Measurements from ENCODE around the gene TSG101. TPM values are rescaled to one million over a fixed set of nuclear protein-coding genes. Genes with fewer than 3 reads are reported as not detected.

Gene TSG101
- total and polyA plus RNA-seq, 10 of the 15 experiments (the other 5 are each of a cell fraction or from before 2014, with no cell fraction given): 22.3 to 147 (median 84.9) TPM

DNA sequence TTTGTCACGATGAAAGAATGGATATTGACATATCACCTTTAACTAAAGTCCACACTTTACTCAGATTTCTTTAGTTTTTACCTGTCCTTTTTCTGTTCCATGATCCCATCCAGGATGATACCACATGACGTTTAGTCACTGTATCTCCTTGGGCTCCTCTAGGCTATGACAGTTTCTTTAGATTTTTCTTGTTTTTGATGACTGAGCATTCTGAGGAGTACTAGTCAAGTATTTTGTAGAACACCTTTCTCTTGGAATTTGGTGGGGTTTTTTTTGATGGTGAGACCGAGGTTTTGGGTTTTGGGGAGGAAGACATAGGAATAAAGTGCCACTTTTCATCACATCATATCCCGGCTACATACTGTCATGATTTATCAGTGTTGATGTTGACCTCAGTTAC is 67.1 kb downstream of the TSG101 start:
- CTCF ChIA-PET: no interaction called here
- Histone ChIP-seq H3K4me2 (ENCODE audit: control insufficient read depth, insufficient read depth) (no peak overlapping the region), H3K27me3 (replicated peaks in 1 of 2; ENCODE audit: control insufficient read depth in 2 of 2, insufficient read depth in 2 of 2, low read length in 1 of 2) (no peaks in the 10 kb centered on the region), H3K9me3 (replicated peaks; ENCODE audit: control insufficient read depth, insufficient read depth, low read length) (no peaks in the 10 kb centered on the region), H3K4me1 (ENCODE audit: control insufficient read depth, insufficient read depth, low read length) (peaks cover 3% of the 10 kb centered on the region; the same call in 1 of the 2 replicates), H3K4me3 (no peak overlapping the region), H3K27ac (ENCODE audit: control insufficient read depth, insufficient read depth) (no peak overlapping the region), H2AFZ (ENCODE audit: control insufficient read depth, low read depth, low read length) (no peak overlapping the region), H4K20me1 (ENCODE audit: control insufficient read depth, insufficient read depth) (no peaks in the 10 kb centered on the region), H3K9ac (ENCODE audit: control insufficient read depth, insufficient read depth, low read length) (no peak overlapping the region), H3K79me2 (ENCODE audit: control insufficient read depth, insufficient read depth, low read length) (no peaks in the 10 kb centered on the region), H3K36me3 (ENCODE audit: control insufficient read depth in 2 of 2, insufficient read depth in 2 of 2, low read length in 1 of 2) (no peaks in the 10 kb centered on the region)
- intact Hi-C loops (cut with micrococcal nuclease; ENCODE audit: unreplicated experiment) (no loop called here), in situ Hi-C loops (cut with MboI) (no loop called here)
- FAIRE-seq (no peak), ATAC-seq (no peak), DNase-seq (ENCODE audit: low read depth, low spot score) (no peak)
- RAD21 ChIA-PET (ENCODE audit: unreplicated experiment): no interaction called here
- SMC1A ChIA-PET (ENCODE audit: uncharacterized antibody, unreplicated experiment): no interaction called here
- 86% methylated on average over 4 of the region's 4 CpGs for WGBS (ENCODE audit: insufficient coverage, insufficient replicate concordance, low lambda C conversion rate, missing lambda C conversion rate)
- TF ChIP-seq CBFB (IDR thresholded peaks at IDR 0.05; ENCODE audit: low read depth) (no peak), SP1 (IDR thresholded peaks at IDR 0.05; ENCODE audit: low read depth, low read length) (no peak), BHLHE40 (IDR thresholded peaks at IDR 0.05; ENCODE audit: borderline replicate concordance in 1 of 2, low read depth in 2 of 2, low read length in 1 of 2) (no peak), NFXL1 (IDR thresholded peaks at IDR 0.05; ENCODE audit: borderline replicate concordance) (no peak), POLR2AphosphoS2 (IDR thresholded peaks at IDR 0.05; ENCODE audit: low read depth, low read length) (no peak), PAX8 (IDR thresholded peaks at IDR 0.05) (no peak), HCFC1 (IDR thresholded peaks at IDR 0.05; ENCODE audit: low read length) (no peak), ZBED1 (IDR thresholded peaks at IDR 0.05; ENCODE audit: borderline replicate concordance) (no peak), CREB1 (IDR thresholded peaks at IDR 0.05; ENCODE audit: low read depth) (no peak), BACH1 (IDR thresholded peaks at IDR 0.05; ENCODE audit: borderline replicate concordance) (no peak), FOXK2 (IDR thresholded peaks at IDR 0.05) (no peak), NR2C1 (IDR thresholded peaks at IDR 0.05) (no peak), RBBP5 (conservative IDR thresholded peaks at IDR 0.05) (no peak), POU2F2 (IDR thresholded peaks at IDR 0.05; ENCODE audit: borderline replicate concordance, low read depth, low read length) (no peak)
- TF ChIP-seq, protein P1, sequence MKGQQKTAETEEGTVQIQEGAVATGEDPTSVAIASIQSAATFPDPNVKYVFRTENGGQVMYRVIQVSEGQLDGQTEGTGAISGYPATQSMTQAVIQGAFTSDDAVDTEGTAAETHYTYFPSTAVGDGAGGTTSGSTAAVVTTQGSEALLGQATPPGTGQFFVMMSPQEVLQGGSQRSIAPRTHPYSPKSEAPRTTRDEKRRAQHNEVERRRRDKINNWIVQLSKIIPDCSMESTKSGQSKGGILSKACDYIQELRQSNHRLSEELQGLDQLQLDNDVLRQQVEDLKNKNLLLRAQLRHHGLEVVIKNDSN (IDR thresholded peaks at IDR 0.05; ENCODE audit: borderline replicate concordance, extremely low read length, insufficient read depth, low read depth, low read length): no peak
- TF ChIP-seq, protein P2, sequence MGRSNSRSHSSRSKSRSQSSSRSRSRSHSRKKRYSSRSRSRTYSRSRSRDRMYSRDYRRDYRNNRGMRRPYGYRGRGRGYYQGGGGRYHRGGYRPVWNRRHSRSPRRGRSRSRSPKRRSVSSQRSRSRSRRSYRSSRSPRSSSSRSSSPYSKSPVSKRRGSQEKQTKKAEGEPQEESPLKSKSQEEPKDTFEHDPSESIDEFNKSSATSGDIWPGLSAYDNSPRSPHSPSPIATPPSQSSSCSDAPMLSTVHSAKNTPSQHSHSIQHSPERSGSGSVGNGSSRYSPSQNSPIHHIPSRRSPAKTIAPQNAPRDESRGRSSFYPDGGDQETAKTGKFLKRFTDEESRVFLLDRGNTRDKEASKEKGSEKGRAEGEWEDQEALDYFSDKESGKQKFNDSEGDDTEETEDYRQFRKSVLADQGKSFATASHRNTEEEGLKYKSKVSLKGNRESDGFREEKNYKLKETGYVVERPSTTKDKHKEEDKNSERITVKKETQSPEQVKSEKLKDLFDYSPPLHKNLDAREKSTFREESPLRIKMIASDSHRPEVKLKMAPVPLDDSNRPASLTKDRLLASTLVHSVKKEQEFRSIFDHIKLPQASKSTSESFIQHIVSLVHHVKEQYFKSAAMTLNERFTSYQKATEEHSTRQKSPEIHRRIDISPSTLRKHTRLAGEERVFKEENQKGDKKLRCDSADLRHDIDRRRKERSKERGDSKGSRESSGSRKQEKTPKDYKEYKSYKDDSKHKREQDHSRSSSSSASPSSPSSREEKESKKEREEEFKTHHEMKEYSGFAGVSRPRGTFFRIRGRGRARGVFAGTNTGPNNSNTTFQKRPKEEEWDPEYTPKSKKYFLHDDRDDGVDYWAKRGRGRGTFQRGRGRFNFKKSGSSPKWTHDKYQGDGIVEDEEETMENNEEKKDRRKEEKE (IDR thresholded peaks at IDR 0.05): no peak
- TF ChIP-seq, protein P3, sequence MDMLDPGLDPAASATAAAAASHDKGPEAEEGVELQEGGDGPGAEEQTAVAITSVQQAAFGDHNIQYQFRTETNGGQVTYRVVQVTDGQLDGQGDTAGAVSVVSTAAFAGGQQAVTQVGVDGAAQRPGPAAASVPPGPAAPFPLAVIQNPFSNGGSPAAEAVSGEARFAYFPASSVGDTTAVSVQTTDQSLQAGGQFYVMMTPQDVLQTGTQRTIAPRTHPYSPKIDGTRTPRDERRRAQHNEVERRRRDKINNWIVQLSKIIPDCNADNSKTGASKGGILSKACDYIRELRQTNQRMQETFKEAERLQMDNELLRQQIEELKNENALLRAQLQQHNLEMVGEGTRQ (IDR thresholded peaks at IDR 0.05; ENCODE audit: borderline replicate concordance, low read depth, low read length): no peak
- TF ChIP-seq, protein P4, sequence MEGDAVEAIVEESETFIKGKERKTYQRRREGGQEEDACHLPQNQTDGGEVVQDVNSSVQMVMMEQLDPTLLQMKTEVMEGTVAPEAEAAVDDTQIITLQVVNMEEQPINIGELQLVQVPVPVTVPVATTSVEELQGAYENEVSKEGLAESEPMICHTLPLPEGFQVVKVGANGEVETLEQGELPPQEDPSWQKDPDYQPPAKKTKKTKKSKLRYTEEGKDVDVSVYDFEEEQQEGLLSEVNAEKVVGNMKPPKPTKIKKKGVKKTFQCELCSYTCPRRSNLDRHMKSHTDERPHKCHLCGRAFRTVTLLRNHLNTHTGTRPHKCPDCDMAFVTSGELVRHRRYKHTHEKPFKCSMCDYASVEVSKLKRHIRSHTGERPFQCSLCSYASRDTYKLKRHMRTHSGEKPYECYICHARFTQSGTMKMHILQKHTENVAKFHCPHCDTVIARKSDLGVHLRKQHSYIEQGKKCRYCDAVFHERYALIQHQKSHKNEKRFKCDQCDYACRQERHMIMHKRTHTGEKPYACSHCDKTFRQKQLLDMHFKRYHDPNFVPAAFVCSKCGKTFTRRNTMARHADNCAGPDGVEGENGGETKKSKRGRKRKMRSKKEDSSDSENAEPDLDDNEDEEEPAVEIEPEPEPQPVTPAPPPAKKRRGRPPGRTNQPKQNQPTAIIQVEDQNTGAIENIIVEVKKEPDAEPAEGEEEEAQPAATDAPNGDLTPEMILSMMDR (IDR thresholded peaks at IDR 0.05 in 2 of 3, conservative IDR thresholded peaks at IDR 0.05 in 1 of 3; ENCODE audit: control insufficient read depth in 2 of 3, extremely low read depth in 1 of 3, insufficient read depth in 1 of 3, low read depth in 3 of 3, low read length in 3 of 3): no peak
- BruUV-seq (replicated peaks): no TSS peak
- POLR2A ChIA-PET: no interaction called here

Data from GM12878 (cell line).